Caco-2 (cell line): ENCODE measurements around the gene JDP2. TPM values are rescaled to one million over a fixed set of nuclear protein-coding genes. Genes with fewer than 3 reads are reported as not detected.

Experiments
- BruUV-seq: library from RNA; stranded (reverse); fragments of 400-500 nt; replicated peaks from 2 replicates; lab custom pipeline; 2021; lab: Mats Ljungman, UMichigan
- CTCF ChIA-PET: fragments of 300-600 bp; sonication (Branson Sonifier 250); formaldehyde crosslinking; loops from one replicate; lab custom pipeline; 2022; ENCODE audit warnings: antibody characterized with exemption; lab: Charles Lee
- POLR2A ChIA-PET: fragments of 300-600 bp; sonication (Branson Sonifier 250); formaldehyde crosslinking; loops from one replicate; lab custom pipeline; 2022; ENCODE audit warnings: antibody characterized with exemption; lab: Charles Lee
- DNase-seq, 2 experiments: peaks; one replicate each; pipeline versions ENCODE4 v3.0.0 to v3.0.0-alpha.2; 2020 to 2022
- H3K27me3 ChIP-seq: replicated peaks from 2 replicates; pipeline ENCODE4 v1.6.0; 2011; ENCODE audit warnings: low read length; ENCODE audit not compliant: control insufficient read depth, insufficient read depth
- H3K36me3 ChIP-seq: 2 replicates; pipeline ENCODE4 v1.5.1; 2011; ENCODE audit warnings: low read length; ENCODE audit not compliant: control insufficient read depth, insufficient read depth
- H3K4me1 ChIP-seq: fragments of 250-450 bp; sonication (Bioruptor Pico); 2 replicates; pipeline ENCODE4 v1.5.1; 2020; ENCODE audit warnings: mild to moderate bottlenecking
- H3K4me3 ChIP-seq: 2 replicates; pipeline ENCODE4 v1.5.1; 2011; ENCODE audit warnings: low read depth, mild to moderate bottlenecking, control low read depth, low read length
- H3K9me3 ChIP-seq: fragments of 250-450 bp; sonication (Bioruptor Pico); 2 replicates; pipeline ENCODE4 v1.5.1; 2020; ENCODE audit warnings: mild to moderate bottlenecking, moderate library complexity
- H3K27ac Mint-ChIP-seq: one replicate; pipeline ENCODE4 v1.8.0; 2022; ENCODE audit warnings: mixed read lengths; ENCODE audit not compliant: unreplicated experiment
- H3K27me3 Mint-ChIP-seq: one replicate; pipeline ENCODE4 v1.8.0; 2022; ENCODE audit warnings: mixed read lengths; ENCODE audit not compliant: insufficient read depth, unreplicated experiment
- H3K36me3 Mint-ChIP-seq: one replicate; pipeline ENCODE4 v1.8.0; 2022; ENCODE audit warnings: mild to moderate bottlenecking, mixed read lengths; ENCODE audit not compliant: insufficient read depth, unreplicated experiment
- H3K4me1 Mint-ChIP-seq: one replicate; pipeline ENCODE4 v1.8.0; 2022; ENCODE audit warnings: low read depth, mixed read lengths; ENCODE audit not compliant: unreplicated experiment
- H3K4me3 Mint-ChIP-seq: one replicate; pipeline ENCODE4 v1.8.0; 2022; ENCODE audit warnings: mild to moderate bottlenecking, moderate library complexity, mixed read lengths; ENCODE audit not compliant: unreplicated experiment
- H3K9me3 Mint-ChIP-seq: one replicate; pipeline ENCODE4 v1.8.0; 2022; ENCODE audit warnings: mixed read lengths; ENCODE audit not compliant: unreplicated experiment
- intact Hi-C: fragments of 100-400 bp; cut with micrococcal nuclease; formaldehyde crosslinking; loops from one replicate; pipeline ENCODE4 v1.10.0; 2022; ENCODE audit not compliant: unreplicated experiment
- total RNA-seq: library from RNA; stranded (reverse); gene quantifications from 2 replicates; pipeline ENCODE4 v1.2.3, GENCODE V29; 2022
- TF ChIP-seq, protein P1 (sequence below), 2 experiments: fragments of 200-600 bp in 1 of 2; IDR thresholded peaks; 1 replicate in 1 of 2; 2 replicates in 1 of 2; pipeline versions ENCODE4 v1.5.1 to v1.8.0; 2011 to 2022; ENCODE audit warnings: antibody characterized with exemption in 1 of 2, control low read depth in 1 of 2, inconsistent platforms in 1 of 2, low read depth in 1 of 2, low read length in 1 of 2, mild to moderate bottlenecking in 1 of 2, moderate library complexity in 1 of 2; ENCODE audit not compliant: insufficient read depth in 1 of 2, severe bottlenecking in 1 of 2, unreplicated experiment in 1 of 2

JDP2 gene
- total RNA-seq, 1 experiment from 2014 or later = 95.7 TPM

DNA sequence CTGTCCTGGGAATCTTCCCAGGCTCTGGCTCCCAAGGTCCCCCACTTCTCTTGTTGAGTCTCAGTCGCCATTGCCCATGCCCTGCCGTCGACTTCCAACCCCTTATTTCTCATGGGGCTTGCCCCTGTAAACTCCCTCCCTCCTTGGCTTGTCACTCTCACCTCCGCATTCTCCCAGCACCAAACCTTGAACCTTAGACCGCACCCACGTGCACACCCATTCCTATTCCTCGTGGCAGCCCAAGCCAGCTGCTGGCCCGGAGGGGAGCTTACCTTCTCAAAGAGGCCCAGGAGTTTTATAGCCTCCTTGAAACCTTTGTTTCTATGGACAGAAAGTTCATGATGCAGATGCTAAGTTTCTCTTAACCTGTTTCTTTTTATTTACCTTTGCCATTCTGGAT is 4.6 kb downstream of the JDP2 start:
- H3K4me3 Mint-ChIP-seq = no peak overlapping the region
- DNase-seq = no peak
- H3K9me3 Mint-ChIP-seq = no peaks in the 10 kb centered on the region
- no peak overlapping the region for H3K4me3 ChIP-seq
- ChIA-PET CTCF (no interaction called here), POLR2A (no interaction called here)
- intact Hi-C loops = loop anchor here (2.0 kb wide), 1 partner anchor 20 kb away; no protein-coding TSS in a partner anchor
- no peaks in the 10 kb centered on the region for H3K27me3 Mint-ChIP-seq
- H3K4me1 ChIP-seq = peaks cover 12% of the 10 kb centered on the region; the same call in 1 of the 2 replicates
- H3K27me3 ChIP-seq = no peaks in the 10 kb centered on the region
- H3K36me3 Mint-ChIP-seq = peaks cover 62% of the 10 kb centered on the region
- TF ChIP-seq, protein P1, sequence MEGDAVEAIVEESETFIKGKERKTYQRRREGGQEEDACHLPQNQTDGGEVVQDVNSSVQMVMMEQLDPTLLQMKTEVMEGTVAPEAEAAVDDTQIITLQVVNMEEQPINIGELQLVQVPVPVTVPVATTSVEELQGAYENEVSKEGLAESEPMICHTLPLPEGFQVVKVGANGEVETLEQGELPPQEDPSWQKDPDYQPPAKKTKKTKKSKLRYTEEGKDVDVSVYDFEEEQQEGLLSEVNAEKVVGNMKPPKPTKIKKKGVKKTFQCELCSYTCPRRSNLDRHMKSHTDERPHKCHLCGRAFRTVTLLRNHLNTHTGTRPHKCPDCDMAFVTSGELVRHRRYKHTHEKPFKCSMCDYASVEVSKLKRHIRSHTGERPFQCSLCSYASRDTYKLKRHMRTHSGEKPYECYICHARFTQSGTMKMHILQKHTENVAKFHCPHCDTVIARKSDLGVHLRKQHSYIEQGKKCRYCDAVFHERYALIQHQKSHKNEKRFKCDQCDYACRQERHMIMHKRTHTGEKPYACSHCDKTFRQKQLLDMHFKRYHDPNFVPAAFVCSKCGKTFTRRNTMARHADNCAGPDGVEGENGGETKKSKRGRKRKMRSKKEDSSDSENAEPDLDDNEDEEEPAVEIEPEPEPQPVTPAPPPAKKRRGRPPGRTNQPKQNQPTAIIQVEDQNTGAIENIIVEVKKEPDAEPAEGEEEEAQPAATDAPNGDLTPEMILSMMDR (IDR thresholded peaks at IDR 0.05; ENCODE audit: insufficient read depth in 1 of 2, low read depth in 1 of 2, low read length in 1 of 2, severe bottlenecking in 1 of 2, unreplicated experiment in 1 of 2) = no peak
- no peaks in the 10 kb centered on the region for H3K9me3 ChIP-seq
- H3K36me3 ChIP-seq = no peaks in the 10 kb centered on the region; the same call in 1 of the 2 replicates
- no peak overlapping the region for H3K27ac Mint-ChIP-seq
- H3K4me1 Mint-ChIP-seq = peaks cover 8% of the 10 kb centered on the region
- no TSS peak for BruUV-seq

DNA sequence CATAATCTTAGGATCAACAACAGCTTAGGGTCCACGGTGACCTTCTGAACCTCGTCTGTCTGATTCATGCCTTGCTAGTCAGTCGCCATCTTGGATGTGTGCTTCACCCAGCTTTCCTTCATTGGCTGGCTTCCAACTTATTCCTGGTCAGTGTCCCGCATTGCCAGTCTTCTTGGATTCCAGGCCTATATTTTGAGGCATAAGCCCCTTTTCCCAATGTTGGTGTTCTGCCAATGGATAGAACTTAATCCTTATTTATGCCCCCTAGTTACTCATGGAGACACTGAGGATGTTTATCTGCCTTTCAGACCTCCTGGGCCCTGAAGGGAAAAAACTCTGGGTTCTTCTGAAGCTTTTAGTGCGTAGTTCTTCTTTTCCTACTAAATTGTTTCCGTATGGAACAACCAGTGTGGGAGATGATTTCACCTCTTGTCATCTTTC is 5.8 kb downstream of the JDP2 start:
- no peaks in the 10 kb centered on the region for H3K9me3 Mint-ChIP-seq
- Histone ChIP-seq H3K9me3 (no peaks in the 10 kb centered on the region), H3K27me3 (no peaks in the 10 kb centered on the region), H3K36me3 (no peaks in the 10 kb centered on the region; the same call in 1 of the 2 replicates), H3K4me3 (no peak overlapping the region), H3K4me1 (peaks cover 12% of the 10 kb centered on the region; the same call in 1 of the 2 replicates)
- no peaks in the 10 kb centered on the region for H3K27me3 Mint-ChIP-seq
- H3K27ac Mint-ChIP-seq = no peak overlapping the region
- intact Hi-C loops = loop anchor here (2.0 kb wide), 1 partner anchor 19 kb away; no protein-coding TSS in a partner anchor
- no peak overlapping the region for H3K4me3 Mint-ChIP-seq
- H3K36me3 Mint-ChIP-seq = peaks cover 74% of the 10 kb centered on the region
- BruUV-seq = no TSS peak
- CTCF ChIA-PET = no interaction called here
- TF ChIP-seq, protein P1 (IDR thresholded peaks at IDR 0.05; ENCODE audit: insufficient read depth in 1 of 2, low read depth in 1 of 2, low read length in 1 of 2, severe bottlenecking in 1 of 2, unreplicated experiment in 1 of 2) = no peak
- DNase-seq = no peak
- peaks cover 8% of the 10 kb centered on the region for H3K4me1 Mint-ChIP-seq
- POLR2A ChIA-PET = interaction anchor here (0.7 kb wide), 1 partner anchor 72 kb away, joined by 3 read pairs; no protein-coding TSS in a partner anchor

DNA sequence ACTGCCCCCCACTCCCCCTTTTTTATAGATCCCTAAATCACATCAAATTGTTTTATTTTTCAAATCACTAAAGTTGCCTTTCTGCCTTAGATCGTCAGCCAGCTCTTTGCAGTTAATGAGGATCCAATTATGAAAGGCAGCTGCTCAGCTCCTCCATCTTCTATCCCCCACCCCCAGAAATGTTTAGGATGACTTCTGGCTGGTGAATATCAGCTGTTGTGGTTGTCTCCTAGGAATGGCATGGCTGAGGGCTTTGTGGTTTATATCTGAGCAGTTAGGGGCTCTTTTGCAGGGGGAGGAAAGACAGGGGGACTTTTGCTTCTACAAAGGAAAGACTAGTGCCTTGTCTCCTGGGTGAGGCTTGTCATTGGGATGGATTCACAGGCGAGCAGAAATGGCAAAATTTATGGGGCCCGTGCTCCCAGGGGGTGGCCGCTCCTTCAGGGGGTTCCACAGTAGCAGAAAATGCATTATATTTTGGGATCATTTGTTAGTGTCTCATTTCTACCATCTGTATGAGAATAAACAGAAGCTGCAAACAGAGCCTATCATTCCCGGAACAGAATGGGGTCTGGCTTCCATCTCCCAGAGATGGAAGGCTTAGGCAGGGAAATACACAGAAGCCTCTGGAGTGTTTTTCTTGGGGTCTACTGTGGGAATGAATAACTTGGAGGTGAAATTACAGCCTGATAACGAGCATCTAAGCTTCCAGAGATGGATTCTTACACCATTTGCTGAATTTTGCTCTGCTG is 6.5 kb downstream of the JDP2 start:
- Histone ChIP-seq H3K27me3 (no peaks in the 10 kb centered on the region), H3K4me1 (peaks cover 10% of the 10 kb centered on the region; the same call in 1 of the 2 replicates), H3K4me3 (no peak overlapping the region), H3K36me3 (no peaks in the 10 kb centered on the region; the same call in 1 of the 2 replicates), H3K9me3 (no peaks in the 10 kb centered on the region)
- TF ChIP-seq, protein P1 (IDR thresholded peaks at IDR 0.05; ENCODE audit: insufficient read depth in 1 of 2, low read depth in 1 of 2, low read length in 1 of 2, severe bottlenecking in 1 of 2, unreplicated experiment in 1 of 2) = no peak
- Mint-ChIP-seq H3K36me3 (peaks cover 81% of the 10 kb centered on the region), H3K27me3 (no peaks in the 10 kb centered on the region), H3K4me3 (no peak overlapping the region), H3K9me3 (no peaks in the 10 kb centered on the region), H3K4me1 (peaks cover 8% of the 10 kb centered on the region), H3K27ac (no peak overlapping the region)
- POLR2A ChIA-PET = no interaction called here
- intact Hi-C loops = no loop called here
- CTCF ChIA-PET = no interaction called here
- no TSS peak for BruUV-seq
- no peak for DNase-seq
